Measurements from ENCODE around the gene RPS26. TPM values are rescaled to one million over a fixed set of nuclear protein-coding genes. Genes with fewer than 3 reads are reported as not detected.
A peak's percentile ranks its signal among the peaks of the same experiment; 100 is the strongest.

The RPS26 gene
- total RNA-seq, 6 donors from 2014 or later: 15.3 to 570 (median 150) TPM

- WGBS, 2 donors: 69 to 91% methylated on average over 5 of the region's 5 CpGs
- TF ChIP-seq EP300 (IDR thresholded peaks at IDR 0.05) (no peak), POLR2AphosphoS5 (IDR thresholded peaks at IDR 0.05) (no peak), POLR2A (IDR thresholded peaks at IDR 0.05) (no peak), CTCF (IDR thresholded peaks at IDR 0.05) (no peak)
- Histone ChIP-seq H3K36me3 (peaks cover 0 to 3% (median 0%) of the 10 kb centered on the region in 4 donors), H3K27ac (peak overlapping the region in 2 of 4 donors; percentile 42 to 44), H3K9me3 (no peaks in the 10 kb centered on the region), H3K4me3 (no peak overlapping the region), H3K4me1 (peaks cover 0 to 16% (median 8%) of the 10 kb centered on the region in 4 donors), H3K27me3 (no peaks in the 10 kb centered on the region)
- DNase-seq: no peak
- no peak for ATAC-seq (ENCODE audit: low FRiP score in 2 of 2)
Observed at GRCh38 chr12:56013482-56013881, 28.2 kb upstream of the RPS26 start.

DNA sequence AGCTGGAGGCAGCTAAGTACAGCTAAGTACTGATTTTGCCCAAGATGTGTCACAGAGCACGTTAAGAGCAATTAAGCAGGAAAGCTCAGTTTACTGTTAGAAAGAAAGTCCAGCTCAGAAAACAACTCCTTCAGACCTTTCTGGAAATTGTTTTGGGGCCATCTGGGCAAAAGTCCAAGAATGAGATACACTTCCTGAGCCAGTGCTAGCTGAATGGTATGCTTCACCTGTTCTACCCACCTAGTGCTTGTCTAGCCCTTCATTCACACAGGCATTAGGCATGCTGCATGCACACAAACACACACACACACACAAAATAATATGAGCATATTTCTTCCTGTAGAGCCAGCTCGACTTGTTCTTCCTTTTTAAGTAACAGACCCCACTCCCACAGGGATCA, 27.5 kb upstream of the RPS26 start:
- H3K27ac ChIP-seq: peak overlapping the region; percentile 12 to 44 (median 38)
- TF ChIP-seq POLR2A (IDR thresholded peaks at IDR 0.05) (no peak), CTCF (IDR thresholded peaks at IDR 0.05) (no peak), POLR2AphosphoS5 (IDR thresholded peaks at IDR 0.05) (no peak)
- WGBS, 2 donors: 26 to 28% methylated on average over 2 of the region's 2 CpGs
- no peak overlapping the region for H3K4me3 ChIP-seq
- ATAC-seq (ENCODE audit: low FRiP score in 2 of 2) (peak in 1 of 2 donors; percentile 76), DNase-seq (peak in 1 of 2 donors; percentile 50)
- H3K4me1 ChIP-seq: peaks cover 0 to 16% (median 7%) of the 10 kb centered on the region in 4 donors
- no peaks in the 10 kb centered on the region for H3K9me3 ChIP-seq
- H3K36me3 ChIP-seq: peaks cover 0 to 3% (median 0%) of the 10 kb centered on the region in 4 donors
- no peaks in the 10 kb centered on the region for H3K27me3 ChIP-seq

DNA sequence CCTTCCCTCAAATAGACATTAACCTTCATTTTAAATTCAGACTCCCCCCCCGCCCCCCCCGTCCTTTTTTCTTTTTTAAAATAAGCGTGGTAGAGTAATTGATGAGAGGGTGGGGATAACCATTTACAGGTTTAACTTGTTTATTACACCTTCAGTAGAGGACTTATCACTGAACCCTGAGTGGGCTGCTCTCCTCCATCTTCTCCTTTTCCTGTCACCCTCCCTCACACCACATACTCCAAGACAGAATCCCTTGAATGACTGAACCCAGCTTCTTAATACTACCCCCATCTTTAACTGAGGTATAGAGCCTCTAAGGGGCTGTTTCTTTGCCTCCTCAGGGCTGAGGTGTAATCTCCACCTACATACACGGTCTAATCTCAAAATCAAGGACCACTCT, 24.5 kb upstream of the RPS26 start:
- TF ChIP-seq EP300 (IDR thresholded peaks at IDR 0.05): no peak
- TF ChIP-seq CTCF (IDR thresholded peaks at IDR 0.05): no peak
- TF ChIP-seq POLR2A (IDR thresholded peaks at IDR 0.05): no peak
- TF ChIP-seq POLR2AphosphoS5 (IDR thresholded peaks at IDR 0.05): no peak
- WGBS, 2 donors: 83 to 96% methylated on average over 4 of the region's 4 CpGs

DNA sequence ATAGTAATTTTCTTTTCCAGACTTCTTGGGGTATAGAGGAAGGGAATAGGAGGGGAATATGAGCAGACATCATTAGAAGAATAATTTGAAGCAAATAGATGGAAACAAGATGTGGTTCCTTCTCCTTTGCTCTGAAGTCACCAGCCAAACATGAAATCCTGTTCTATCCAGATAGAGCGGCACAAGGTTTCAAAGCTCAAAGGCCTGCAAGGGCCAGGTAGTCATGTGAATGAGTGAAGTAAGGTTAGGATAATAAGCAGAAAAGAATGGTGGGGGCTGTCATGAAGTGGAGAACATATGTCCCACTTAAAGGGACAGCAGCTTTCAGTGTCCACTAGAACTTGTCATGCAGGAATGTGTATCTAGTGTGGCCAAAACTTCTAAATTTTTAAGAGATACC, 23.4 kb upstream of the RPS26 start:
- ATAC-seq (ENCODE audit: low FRiP score in 2 of 2): no peak
- Histone ChIP-seq H3K4me1 (peaks cover 11 to 30% (median 29%) of the 10 kb centered on the region in 4 donors), H3K9me3 (no peaks in the 10 kb centered on the region), H3K36me3 (peaks cover 0 to 3% (median 0%) of the 10 kb centered on the region in 4 donors), H3K4me3 (no peak overlapping the region), H3K27ac (no peak overlapping the region), H3K27me3 (no peaks in the 10 kb centered on the region)
- 92 to 100% methylated on average over 1 of the region's 1 CpG for WGBS, 2 donors
- TF ChIP-seq CTCF (IDR thresholded peaks at IDR 0.05) (no peak), EP300 (IDR thresholded peaks at IDR 0.05) (no peak), POLR2A (IDR thresholded peaks at IDR 0.05) (no peak), POLR2AphosphoS5 (IDR thresholded peaks at IDR 0.05) (no peak)
- DNase-seq: no peak

More for the DNA sequence above, 24.5 kb upstream of the RPS26 start:
- DNase-seq (no peak), ATAC-seq (ENCODE audit: low FRiP score in 2 of 2) (no peak)
- Histone ChIP-seq H3K36me3 (peaks cover 0 to 3% (median 0%) of the 10 kb centered on the region in 4 donors), H3K4me3 (no peak overlapping the region), H3K9me3 (no peaks in the 10 kb centered on the region), H3K4me1 (peaks cover 10 to 32% (median 28%) of the 10 kb centered on the region in 4 donors), H3K27me3 (no peaks in the 10 kb centered on the region), H3K27ac (no peak overlapping the region)

Measured in upper lobe of left lung (tissue), 6 donors.